Measurements from ENCODE around the gene ACBD3. TPM values are rescaled to one million over a fixed set of nuclear protein-coding genes. Genes with fewer than 3 reads are reported as not detected.
A peak's percentile ranks its signal among the peaks of the same experiment; 100 is the strongest.

Gene ACBD3
- total RNA-seq, 1 donor from 2014 or later = 41.3 TPM

GRCh38 chr1:226164154-226164553, 22.4 kb downstream of the ACBD3 start:
- H3K36me3 ChIP-seq = peaks cover 71% of the 10 kb centered on the region
- H3K4me1 ChIP-seq = no peaks in the 10 kb centered on the region
- DNase-seq (no peak), ATAC-seq (no peak)
- H3K27me3 ChIP-seq (ENCODE audit: low read depth) = no peaks in the 10 kb centered on the region
- no peaks in the 10 kb centered on the region for H3K9me3 ChIP-seq
- H3K4me3 ChIP-seq = no peak overlapping the region
- no peak for TF ChIP-seq CTCF (IDR thresholded peaks at IDR 0.05)
- H3K27ac ChIP-seq = no peak overlapping the region
- intact Hi-C loops (cut with DNase I) = no loop called here

GRCh38 chr1:226162898-226163297, 23.6 kb downstream of the ACBD3 start:
- no peak overlapping the region for H3K27ac ChIP-seq
- intact Hi-C loops (cut with DNase I) = no loop called here
- H3K9me3 ChIP-seq = no peaks in the 10 kb centered on the region
- H3K36me3 ChIP-seq = peaks cover 83% of the 10 kb centered on the region
- peaks cover 11% of the 10 kb centered on the region for H3K4me1 ChIP-seq
- DNase-seq (no peak), ATAC-seq (no peak)
- no peak for TF ChIP-seq CTCF (IDR thresholded peaks at IDR 0.05)
- no peaks in the 10 kb centered on the region for H3K27me3 ChIP-seq (ENCODE audit: low read depth)
- no peak overlapping the region for H3K4me3 ChIP-seq

DNA sequence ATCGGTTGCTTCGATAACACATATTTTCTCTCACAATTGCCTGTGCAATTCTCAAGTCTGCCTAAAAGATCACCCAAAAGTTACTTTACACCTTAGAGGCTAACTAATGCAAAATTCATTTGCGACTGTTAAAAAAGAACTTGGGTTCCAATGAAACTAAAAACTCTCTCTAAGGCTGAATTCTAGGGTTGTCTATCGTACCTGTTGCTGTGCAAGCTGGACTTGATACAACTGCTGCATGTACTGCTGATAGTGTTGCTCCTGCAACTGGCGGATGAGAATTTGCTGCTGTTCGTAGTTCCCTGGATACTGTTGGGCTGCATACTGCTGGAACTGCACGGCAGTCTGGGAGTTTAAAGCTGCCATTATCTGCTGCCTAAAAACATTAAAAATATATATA, 27.6 kb downstream of the ACBD3 start:
- no peaks in the 10 kb centered on the region for H3K9me3 ChIP-seq
- no peak overlapping the region for H3K27ac ChIP-seq
- no peak for DNase-seq
- peaks cover 94% of the 10 kb centered on the region for H3K36me3 ChIP-seq
- peaks cover 17% of the 10 kb centered on the region for H3K4me1 ChIP-seq
- intact Hi-C loops (cut with DNase I) = no loop called here
- TF ChIP-seq CTCF (IDR thresholded peaks at IDR 0.05) = no peak
- no peak for ATAC-seq
- no peaks in the 10 kb centered on the region for H3K27me3 ChIP-seq (ENCODE audit: low read depth)
- H3K4me3 ChIP-seq = no peak overlapping the region

DNA sequence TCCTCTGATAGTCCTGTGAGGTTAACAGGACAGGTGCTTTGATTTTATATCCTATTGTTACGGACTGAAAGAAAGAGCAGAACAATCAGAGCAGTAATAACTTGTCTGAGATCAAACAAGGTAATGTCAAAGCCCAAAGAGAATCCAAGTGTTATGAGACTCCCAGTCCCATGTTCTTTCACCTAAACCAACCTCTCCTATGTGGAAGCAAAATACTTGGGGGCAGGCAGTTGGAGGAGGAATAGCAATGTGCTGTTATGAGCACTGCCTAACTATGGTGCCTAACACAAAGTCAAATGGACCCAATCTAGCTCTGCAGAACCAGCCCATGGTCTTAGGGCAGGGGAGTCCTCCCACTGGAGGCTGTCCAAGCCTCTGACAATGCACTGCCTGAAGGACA, 28.1 kb downstream of the ACBD3 start:
- Histone ChIP-seq H3K4me3 (no peak overlapping the region), H3K4me1 (peaks cover 17% of the 10 kb centered on the region), H3K36me3 (peaks cover 94% of the 10 kb centered on the region), H3K27me3 (ENCODE audit: low read depth) (no peaks in the 10 kb centered on the region), H3K27ac (no peak overlapping the region), H3K9me3 (no peaks in the 10 kb centered on the region)
- intact Hi-C loops (cut with DNase I) = no loop called here
- no peak for TF ChIP-seq CTCF (IDR thresholded peaks at IDR 0.05)
- DNase-seq (no peak), ATAC-seq (peak in 1 of 2 donors; percentile 27)

GRCh38 chr1:226157761-226158316, 28.7 kb downstream of the ACBD3 start:
- ATAC-seq (peak in 1 of 2 donors; percentile 59), DNase-seq (no peak)
- intact Hi-C loops (cut with DNase I) = no loop called here
- no peaks in the 10 kb centered on the region for H3K9me3 ChIP-seq
- peaks cover 17% of the 10 kb centered on the region for H3K4me1 ChIP-seq
- no peak overlapping the region for H3K4me3 ChIP-seq
- no peak for TF ChIP-seq CTCF (IDR thresholded peaks at IDR 0.05)
- H3K27ac ChIP-seq = no peak overlapping the region
- H3K27me3 ChIP-seq (ENCODE audit: low read depth) = no peaks in the 10 kb centered on the region
- H3K36me3 ChIP-seq = peaks cover 94% of the 10 kb centered on the region

All from lower lobe of right lung (tissue), 2 donors.